NCI-H510A (cell line): ENCODE data around the gene ANKRD11.
"Not testable (repeated sequence)": the region's sequence is repeated elsewhere in the genome, so short reads cannot be mapped to it uniquely, and the experiment has no call there.

ENCODE experiments used
- DNase-seq: peaks from one replicate; lab custom pipeline; 2025; lab: John Stamatoyannopoulos, UW

ANKRD11 gene

GRCh38 chr16:89344846-89345611 lies 145.3 kb downstream of the ANKRD11 start:
- DNase-seq: no peak

GRCh38 chr16:89344458-89344834 lies 145.9 kb downstream of the ANKRD11 start:
- DNase-seq: no peak

- no peak for DNase-seq
Observed at GRCh38 chr16:89343501-89344457, 146.6 kb downstream of the ANKRD11 start.

- DNase-seq: no peak
Observed at GRCh38 chr16:89341697-89342694, 148.4 kb downstream of the ANKRD11 start.

GRCh38 chr16:89341279-89341678 lies 149.1 kb downstream of the ANKRD11 start:
- DNase-seq: no peak

- no peak for DNase-seq
Observed at GRCh38 chr16:89338863-89339262, 151.5 kb downstream of the ANKRD11 start.

- DNase-seq: no peak
Observed at GRCh38 chr16:89337965-89338364, 152.4 kb downstream of the ANKRD11 start.

GRCh38 chr16:89335803-89336485 lies 154.4 kb downstream of the ANKRD11 start:
- no peak for DNase-seq

GRCh38 chr16:89334988-89335802 lies 155.2 kb downstream of the ANKRD11 start:
- DNase-seq: no peak

- no peak for DNase-seq
Observed at GRCh38 chr16:89334461-89334860, 155.9 kb downstream of the ANKRD11 start.

- no peak for DNase-seq
Observed at GRCh38 chr16:89334050-89334449, 156.3 kb downstream of the ANKRD11 start.

GRCh38 chr16:89333401-89334001 lies 156.9 kb downstream of the ANKRD11 start:
- DNase-seq: not testable (repeated sequence)

- DNase-seq: no peak
Observed at GRCh38 chr16:89332902-89333245, 157.5 kb downstream of the ANKRD11 start.

GRCh38 chr16:89332243-89332901 lies 158.0 kb downstream of the ANKRD11 start:
- no peak for DNase-seq

- DNase-seq: no peak
Observed at GRCh38 chr16:89331371-89332109, 158.8 kb downstream of the ANKRD11 start.

GRCh38 chr16:89330177-89330856 lies 160.0 kb downstream of the ANKRD11 start:
- DNase-seq: no peak

- not testable (repeated sequence) for DNase-seq
Observed at GRCh38 chr16:89329830-89330176, 160.6 kb downstream of the ANKRD11 start.
